ENCODE results near the gene ACAD11. TPM values are rescaled to one million over a fixed set of nuclear protein-coding genes. Genes with fewer than 3 reads are reported as not detected.

The ACAD11 gene
- total RNA-seq, 1 experiment from 2014 or later: 12.6 TPM

- TF ChIP-seq CBX3 (IDR thresholded peaks at IDR 0.05; ENCODE audit: low read depth): no peak
- TF ChIP-seq YY1 (IDR thresholded peaks at IDR 0.05; ENCODE audit: extremely low read depth, insufficient replicate concordance, low read depth, low read length): no peak
- TF ChIP-seq CEBPB (IDR thresholded peaks at IDR 0.05; ENCODE audit: low read depth): no peak
- no peak for TF ChIP-seq ZFX (IDR thresholded peaks at IDR 0.05)
- TF ChIP-seq CTCF (IDR thresholded peaks at IDR 0.05 in 2 of 3, conservative IDR thresholded peaks at IDR 0.05 in 1 of 3; ENCODE audit: borderline replicate concordance in 1 of 3, insufficient read depth in 1 of 3, low read depth in 2 of 3, low read length in 2 of 3): no peak
- TF ChIP-seq EGR1 (IDR thresholded peaks at IDR 0.05; ENCODE audit: low read depth): no peak
- no peak for TF ChIP-seq JUND (IDR thresholded peaks at IDR 0.05)
- TF ChIP-seq EZH2 (IDR thresholded peaks at IDR 0.05): no peak
- no peak for TF ChIP-seq RAD21 (IDR thresholded peaks at IDR 0.05; ENCODE audit: low read depth)
- no peak for TF ChIP-seq ATF3 (IDR thresholded peaks at IDR 0.05)
- TF ChIP-seq ELF1 (IDR thresholded peaks at IDR 0.05; ENCODE audit: borderline replicate concordance, low read depth): no peak
- no peak for TF ChIP-seq EZH2phosphoT487 (IDR thresholded peaks at IDR 0.05; ENCODE audit: borderline replicate concordance)
- TF ChIP-seq SP1 (IDR thresholded peaks at IDR 0.05; ENCODE audit: low read depth): no peak
- TF ChIP-seq SIN3A (IDR thresholded peaks at IDR 0.05; ENCODE audit: low read depth): no peak
- ChIA-PET CTCF (no interaction called here), POLR2A (no interaction called here), RAD21 (ENCODE audit: low non-redundant PET in 1 of 2, low total read pairs in 2 of 2, uncharacterized antibody in 2 of 2, unreplicated experiment in 2 of 2) (no interaction called here)
- H3K4me2 ChIP-seq (ENCODE audit: low read length): no peak overlapping the region
- no peak overlapping the region for H2AFZ ChIP-seq (ENCODE audit: low read depth, low read length, poor library complexity, severe bottlenecking)
- H3K27ac ChIP-seq (ENCODE audit: low read depth, low read length): no peak overlapping the region
- no peaks in the 10 kb centered on the region for H3K36me3 ChIP-seq (ENCODE audit: control insufficient read depth in 1 of 2, insufficient read depth in 2 of 2, low read length in 2 of 2)
- ATAC-seq: no peak
- no TSS peak for BruUV-seq (replicated peaks)
- no peaks in the 10 kb centered on the region for H3K9me2 ChIP-seq (ENCODE audit: insufficient read depth)
- H3K27me3 ChIP-seq (ENCODE audit: insufficient read depth, low read length): no peaks in the 10 kb centered on the region
- no peak overlapping the region for H3K4me3 ChIP-seq (replicated peaks in 1 of 2; ENCODE audit: low read depth in 1 of 2, low read length in 2 of 2)
- H4K20me1 ChIP-seq (ENCODE audit: insufficient read depth): no peaks in the 10 kb centered on the region
- intact Hi-C loops (cut with micrococcal nuclease): no loop called here
- DNase-seq (ENCODE audit: low read depth, low spot score): no peak
- no peaks in the 10 kb centered on the region for H3K79me2 ChIP-seq (ENCODE audit: insufficient read depth, low read length)
- no peaks in the 10 kb centered on the region for H3K9me3 ChIP-seq (ENCODE audit: control insufficient read depth in 1 of 2, insufficient read depth in 1 of 2, low read depth in 1 of 2, low read length in 2 of 2)
- no peaks in the 10 kb centered on the region for H3K4me1 ChIP-seq (ENCODE audit: control insufficient read depth in 1 of 2, insufficient read depth in 2 of 2, low read length in 2 of 2)
- H3K9ac ChIP-seq (ENCODE audit: low read length): no peak overlapping the region
Measured at GRCh38 chr3:132597660-132598059, 61.9 kb downstream of the ACAD11 start.

Data from HCT116 (cell line).